WTC11 (cell line): ENCODE data around the gene DDC. TPM values are rescaled to one million over a fixed set of nuclear protein-coding genes. Genes with fewer than 3 reads are reported as not detected.

Experiments used
- ATAC-seq: fragments of 200-7000 bp; cut with Tn5 transposase; 2 replicates; pipeline ENCODE4 v1.10.0; 2021; ENCODE audit warnings: mild to moderate bottlenecking, moderate library complexity
- CTCF ChIA-PET: fragments of 300-600 bp; sonication (Branson Sonifier 250); formaldehyde crosslinking; loops from one replicate; lab custom pipeline; 2021; ENCODE audit warnings: antibody characterized with exemption; lab: Charles Lee
- POLR2A ChIA-PET: fragments of 350-600 bp; sonication (Branson Sonifier 250); formaldehyde crosslinking; loops from one replicate; lab custom pipeline; 2021; ENCODE audit warnings: antibody characterized with exemption; lab: Charles Lee
- DNase-seq: peaks from one replicate; pipeline ENCODE4 v3.0.0; 2021; ENCODE audit warnings: low spot score
- H3K27ac Mint-ChIP-seq: 2 replicates; pipeline ENCODE4 v1.8.0; 2021; ENCODE audit warnings: mixed read lengths
- H3K27me3 Mint-ChIP-seq: 2 replicates; pipeline ENCODE4 v1.8.0; 2021; ENCODE audit warnings: low read depth, mild to moderate bottlenecking, moderate library complexity, mixed read lengths
- H3K36me3 Mint-ChIP-seq: 2 replicates; pipeline ENCODE4 v1.8.0; 2021; ENCODE audit warnings: mixed read lengths
- H3K4me1 Mint-ChIP-seq: 2 replicates; pipeline ENCODE4 v1.8.0; 2022; ENCODE audit warnings: mixed read lengths
- H3K4me3 Mint-ChIP-seq: 2 replicates; pipeline ENCODE4 v1.8.0; 2021; ENCODE audit warnings: mild to moderate bottlenecking, moderate library complexity, mixed read lengths
- H3K9me3 Mint-ChIP-seq: 2 replicates; pipeline ENCODE4 v1.8.0; 2021; ENCODE audit warnings: mixed read lengths
- ARID4B ChIP-seq: sonication (generic); formaldehyde crosslinking; IDR thresholded peaks from 2 replicates; pipeline ENCODE4 v1.8.0; 2023; ENCODE audit warnings: missing genetic modification reagents, mild to moderate bottlenecking, borderline replicate concordance
- ATF2 ChIP-seq: sonication (generic); formaldehyde crosslinking; IDR thresholded peaks from 2 replicates; pipeline ENCODE4 v1.8.1; 2022; ENCODE audit warnings: low read depth, missing genetic modification reagents, borderline replicate concordance
- CTCF ChIP-seq: fragments of 200-600 bp; IDR thresholded peaks from 2 replicates; pipeline ENCODE4 v1.8.0; 2022; ENCODE audit warnings: antibody characterized with exemption
- E2F1 ChIP-seq: sonication (generic); formaldehyde crosslinking; IDR thresholded peaks from 2 replicates; pipeline ENCODE4 v1.8.0; 2022; ENCODE audit warnings: mild to moderate bottlenecking, missing genetic modification reagents
- EMX1 ChIP-seq: fragments of 250-450 bp; sonication (Bioruptor Pico); IDR thresholded peaks from 2 replicates; pipeline ENCODE4 v1.8.0; 2021; ENCODE audit warnings: mild to moderate bottlenecking
- ERG ChIP-seq: fragments of 250-450 bp; sonication (Bioruptor Pico); IDR thresholded peaks from 2 replicates; pipeline ENCODE4 v1.8.0; 2021; ENCODE audit warnings: mild to moderate bottlenecking
- FOXP1 ChIP-seq: sonication (generic); formaldehyde crosslinking; IDR thresholded peaks from 2 replicates; pipeline ENCODE4 v1.8.0; 2022; ENCODE audit warnings: missing genetic modification reagents, mild to moderate bottlenecking, moderate library complexity, borderline replicate concordance
- MXD4 ChIP-seq: fragments of 250-450 bp; sonication (Bioruptor Pico); IDR thresholded peaks from 2 replicates; pipeline ENCODE4 v1.8.0; 2021; ENCODE audit warnings: mild to moderate bottlenecking, moderate library complexity, borderline replicate concordance
- NR2C2 ChIP-seq: sonication (generic); formaldehyde crosslinking; IDR thresholded peaks from 2 replicates; pipeline ENCODE4 v1.8.0; 2022; ENCODE audit warnings: mild to moderate bottlenecking, missing genetic modification reagents
- TCF7 ChIP-seq: sonication (generic); formaldehyde crosslinking; IDR thresholded peaks from 2 replicates; pipeline ENCODE4 v1.8.0; 2022; ENCODE audit warnings: mild to moderate bottlenecking, low read depth, missing genetic modification reagents, moderate library complexity
- TEAD1 ChIP-seq: sonication (generic); formaldehyde crosslinking; IDR thresholded peaks from 2 replicates; pipeline ENCODE4 v1.8.0; 2022; ENCODE audit warnings: mild to moderate bottlenecking, missing genetic modification reagents
- TEAD4 ChIP-seq: sonication (generic); formaldehyde crosslinking; IDR thresholded peaks from 2 replicates; pipeline ENCODE4 v1.8.0; 2022; ENCODE audit warnings: mild to moderate bottlenecking, missing genetic modification reagents
- TP53 ChIP-seq: sonication (generic); formaldehyde crosslinking; IDR thresholded peaks from 2 replicates; pipeline ENCODE4 v1.8.1; 2023; ENCODE audit warnings: mild to moderate bottlenecking, missing genetic modification reagents
- ZNF121 ChIP-seq: sonication (generic); formaldehyde crosslinking; IDR thresholded peaks from 2 replicates; pipeline ENCODE4 v1.8.0; 2023; ENCODE audit warnings: missing genetic modification reagents
- ZNF232 ChIP-seq: sonication (generic); formaldehyde crosslinking; IDR thresholded peaks from 2 replicates; pipeline ENCODE4 v1.8.0; 2022; ENCODE audit warnings: mild to moderate bottlenecking, missing genetic modification reagents
- ZNF263 ChIP-seq: sonication (generic); formaldehyde crosslinking; IDR thresholded peaks from 2 replicates; pipeline ENCODE4 v1.8.1; 2022; ENCODE audit warnings: low read depth, mild to moderate bottlenecking, moderate library complexity, missing genetic modification reagents
- ZNF317 ChIP-seq: sonication (generic); formaldehyde crosslinking; IDR thresholded peaks from 2 replicates; pipeline ENCODE4 v1.8.1; 2023; ENCODE audit warnings: low read depth, mild to moderate bottlenecking, moderate library complexity, missing genetic modification reagents, borderline replicate concordance
- ZNF425 ChIP-seq: fragments of 250-450 bp; sonication (Bioruptor Pico); conservative IDR thresholded peaks from 2 replicates; pipeline ENCODE4 v1.9.0; 2021; ENCODE audit warnings: mild to moderate bottlenecking
- ZNF532 ChIP-seq: fragments of 250-450 bp; sonication (Bioruptor Pico); IDR thresholded peaks from 2 replicates; pipeline ENCODE4 v1.9.0; 2021; ENCODE audit warnings: mild to moderate bottlenecking, borderline replicate concordance
- total RNA-seq: library from RNA; stranded (reverse); gene quantifications from 3 replicates; pipeline ENCODE4 v1.2.3, GENCODE V29; 2021

DDC gene
- total RNA-seq, 1 experiment from 2014 or later = not detected

- no peak overlapping the region for H3K4me3 Mint-ChIP-seq
- ChIA-PET POLR2A (no interaction called here), CTCF (no interaction called here)
- no peaks in the 10 kb centered on the region; the same call in 1 of the 2 replicates for H3K27me3 Mint-ChIP-seq
- H3K4me1 Mint-ChIP-seq = no peaks in the 10 kb centered on the region
- no peak for ATAC-seq
- peaks cover 5% of the 10 kb centered on the region for H3K9me3 Mint-ChIP-seq
- H3K27ac Mint-ChIP-seq = no peak overlapping the region
- no peak for DNase-seq
- no peaks in the 10 kb centered on the region for H3K36me3 Mint-ChIP-seq
- TF ChIP-seq ZNF425 (CRISPR knock-in tag) = no peak
- TF ChIP-seq FOXP1 (CRISPR knock-in tag) = no peak
- TF ChIP-seq ERG (CRISPR knock-in tag) = no peak
- no peak for TF ChIP-seq EMX1 (CRISPR knock-in tag)
- TF ChIP-seq ZNF121 = no peak
- no peak for TF ChIP-seq TP53 (CRISPR knock-in tag)
- no peak for TF ChIP-seq ARID4B (CRISPR knock-in tag)
- TF ChIP-seq ZNF232 (CRISPR knock-in tag) = no peak
- TF ChIP-seq NR2C2 (CRISPR knock-in tag) = no peak
- TF ChIP-seq TEAD1 = no peak
- TF ChIP-seq ZNF263 (CRISPR knock-in tag) = no peak
Measured at GRCh38 chr7:50499092-50499491, 66.1 kb downstream of the DDC start.

GRCh38 chr7:50497968-50498367 lies 67.2 kb downstream of the DDC start:
- ATAC-seq (no peak), DNase-seq (no peak)
- Mint-ChIP-seq H3K27ac (no peak overlapping the region), H3K9me3 (peaks cover 5% of the 10 kb centered on the region), H3K4me3 (no peak overlapping the region), H3K36me3 (no peaks in the 10 kb centered on the region), H3K27me3 (no peaks in the 10 kb centered on the region; the same call in 1 of the 2 replicates), H3K4me1 (0 out of 2 replicates have a peak, but pooled peaks cover 3% of the 10 kb centered on the region)
- ChIA-PET POLR2A (no interaction called here), CTCF (interaction anchor here (1.4 kb wide), 1 partner anchor 64 kb away, joined by 3 read pairs; no protein-coding TSS in a partner anchor)
- TF ChIP-seq CTCF (no peak), ZNF532 (CRISPR knock-in tag) (no peak), TCF7 (CRISPR knock-in tag) (no peak), TEAD4 (no peak), E2F1 (CRISPR knock-in tag) (no peak), ZNF317 (no peak), ATF2 (CRISPR knock-in tag) (no peak), MXD4 (CRISPR knock-in tag) (no peak)
